Peyer's patch (tissue), 4 donors: Measurements from ENCODE around the gene ZNF521. TPM values are rescaled to one million over a fixed set of nuclear protein-coding genes. Genes with fewer than 3 reads are reported as not detected.

Experiments used
- DNase-seq, 3 donors: peaks; one replicate each; pipeline ENCODE4 v3.0.0-alpha.2; 2017 to 2019
- H3K27ac ChIP-seq, 4 donors: fragments of 200-600 bp; sonication (generic); one replicate each; pipeline ENCODE4 v1.5.1; 2016 to 2019
- H3K27me3 ChIP-seq, 2 donors: fragments of 200-600 bp; sonication (generic); one replicate each; pipeline ENCODE4 v1.5.1; 2019
- H3K36me3 ChIP-seq, 3 donors: fragments of 200-600 bp; sonication (generic); one replicate each; pipeline ENCODE4 v1.5.1; 2016 to 2019
- H3K4me1 ChIP-seq, 4 donors: fragments of 200-600 bp; sonication (generic); one replicate each; pipeline ENCODE4 v1.5.1; 2016 to 2019
- H3K4me3 ChIP-seq, 4 donors: fragments of 200-600 bp; sonication (generic); 1 replicate in 3 of 4; 2 replicates in 1 of 4; pipeline ENCODE4 v1.5.1; 2016 to 2019; ENCODE audit warnings: mild to moderate bottlenecking in 1 of 4
- H3K9me3 ChIP-seq, 4 donors: fragments of 200-600 bp; sonication (generic); one replicate each; pipeline ENCODE4 v1.5.1; 2016 to 2019; ENCODE audit warnings: mild to moderate bottlenecking in 1 of 4
- POLR2A ChIP-seq, 2 donors: fragments of 450-650 bp; IDR thresholded peaks; one replicate each; pipeline ENCODE4 v1.5.1; 2017; ENCODE audit warnings: antibody characterized with exemption in 2 of 2, mild to moderate bottlenecking in 2 of 2, moderate library complexity in 2 of 2
- total RNA-seq, 4 donors: library from RNA; depleted of rRNA; stranded (reverse); fragments of >200 nt; gene quantifications; one replicate each; pipeline ENCODE4 v1.1.0, GENCODE V29; 2016
- TF ChIP-seq, protein P1 (sequence below), 6 experiments: fragments of 450-650 bp in 4 of 6; fragments of 200-600 bp in 2 of 6; sonication (generic) in 1 of 6; IDR thresholded peaks; one replicate each; pipeline ENCODE4 v1.5.1; 2017 to 2019; ENCODE audit warnings: antibody characterized with exemption in 6 of 6, mild to moderate bottlenecking in 3 of 6, moderate library complexity in 1 of 6

ZNF521 gene
- total RNA-seq, 4 donors from 2014 or later: 4.2 to 25.6 (median 8.6) TPM

DNA sequence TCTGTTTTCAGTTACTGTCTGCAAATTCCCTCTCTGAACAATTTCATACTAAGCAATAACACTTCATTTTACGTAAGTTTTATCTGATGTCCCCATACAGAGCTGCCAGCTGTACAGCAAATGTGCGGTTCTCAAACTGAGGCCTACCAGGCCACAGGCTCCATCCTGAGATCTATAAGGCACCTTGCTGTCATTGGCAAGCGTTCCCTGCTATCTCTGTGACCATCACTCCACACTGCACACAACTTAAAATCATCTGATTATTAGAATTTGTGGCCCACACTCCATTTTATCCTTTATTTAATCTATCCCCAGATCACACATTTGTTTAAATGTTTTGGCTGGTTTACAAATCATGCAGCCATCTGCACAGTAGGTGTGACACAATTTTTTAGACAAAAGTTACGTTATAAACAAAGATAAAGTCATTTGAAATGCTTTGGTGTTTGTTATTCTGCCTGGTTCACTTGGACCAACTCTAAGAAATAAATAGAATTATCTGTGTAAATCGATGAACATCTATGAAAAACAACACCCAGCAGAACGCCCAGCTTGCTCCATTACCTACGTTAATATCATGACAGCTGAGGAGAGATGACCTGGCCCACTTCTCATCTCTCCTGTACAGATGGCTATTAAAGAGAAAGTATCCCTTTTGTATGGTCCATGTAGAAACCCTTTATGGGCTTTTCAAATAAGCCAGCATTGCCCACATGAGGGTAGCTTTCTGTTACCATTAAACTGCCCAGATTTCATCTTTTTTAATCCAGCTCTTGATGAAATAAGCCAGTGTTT, 162.4 kb downstream of the ZNF521 start:
- Histone ChIP-seq H3K27me3 (no peaks in the 10 kb centered on the region), H3K9me3 (no peaks in the 10 kb centered on the region), H3K27ac (no peak overlapping the region), H3K36me3 (no peaks in the 10 kb centered on the region), H3K4me3 (no peak overlapping the region), H3K4me1 (no peaks in the 10 kb centered on the region)
- DNase-seq: no peak
- no peak for TF ChIP-seq POLR2A (IDR thresholded peaks at IDR 0.05)
- TF ChIP-seq, protein P1, sequence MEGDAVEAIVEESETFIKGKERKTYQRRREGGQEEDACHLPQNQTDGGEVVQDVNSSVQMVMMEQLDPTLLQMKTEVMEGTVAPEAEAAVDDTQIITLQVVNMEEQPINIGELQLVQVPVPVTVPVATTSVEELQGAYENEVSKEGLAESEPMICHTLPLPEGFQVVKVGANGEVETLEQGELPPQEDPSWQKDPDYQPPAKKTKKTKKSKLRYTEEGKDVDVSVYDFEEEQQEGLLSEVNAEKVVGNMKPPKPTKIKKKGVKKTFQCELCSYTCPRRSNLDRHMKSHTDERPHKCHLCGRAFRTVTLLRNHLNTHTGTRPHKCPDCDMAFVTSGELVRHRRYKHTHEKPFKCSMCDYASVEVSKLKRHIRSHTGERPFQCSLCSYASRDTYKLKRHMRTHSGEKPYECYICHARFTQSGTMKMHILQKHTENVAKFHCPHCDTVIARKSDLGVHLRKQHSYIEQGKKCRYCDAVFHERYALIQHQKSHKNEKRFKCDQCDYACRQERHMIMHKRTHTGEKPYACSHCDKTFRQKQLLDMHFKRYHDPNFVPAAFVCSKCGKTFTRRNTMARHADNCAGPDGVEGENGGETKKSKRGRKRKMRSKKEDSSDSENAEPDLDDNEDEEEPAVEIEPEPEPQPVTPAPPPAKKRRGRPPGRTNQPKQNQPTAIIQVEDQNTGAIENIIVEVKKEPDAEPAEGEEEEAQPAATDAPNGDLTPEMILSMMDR (IDR thresholded peaks at IDR 0.05): no peak

DNA sequence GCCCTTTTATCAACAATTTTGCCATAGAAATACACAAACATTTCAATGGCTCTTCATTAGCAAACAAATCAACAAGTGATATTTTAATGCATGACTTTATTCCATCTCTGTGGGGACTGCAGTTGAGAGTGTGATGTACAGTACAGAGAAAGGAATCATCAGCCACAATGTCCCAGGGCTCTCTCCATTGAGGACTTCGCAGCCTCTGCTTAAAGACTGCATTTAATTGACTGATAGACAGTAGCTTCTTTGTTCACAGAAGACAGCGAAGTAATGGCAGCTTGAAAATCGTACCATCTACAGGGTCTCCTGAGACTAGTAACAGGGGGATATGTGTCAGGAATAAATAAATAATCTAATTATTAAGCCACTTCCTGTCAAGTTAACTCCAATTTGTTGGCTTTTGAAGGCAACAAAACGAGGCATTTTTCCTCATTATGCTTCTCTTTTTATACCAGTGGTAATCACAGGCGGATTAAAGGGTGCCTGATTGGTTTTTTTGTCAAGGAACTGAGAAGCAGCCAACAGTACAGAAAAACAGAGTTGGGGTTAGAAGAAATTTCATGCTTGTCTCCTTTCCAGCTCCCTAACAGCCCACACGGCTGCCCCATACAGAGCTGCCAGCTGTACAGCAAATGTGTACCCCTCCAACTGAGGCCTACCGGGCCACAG, 164.3 kb downstream of the ZNF521 start:
- no peak overlapping the region for H3K4me3 ChIP-seq
- H3K27ac ChIP-seq: no peak overlapping the region
- no peaks in the 10 kb centered on the region for H3K4me1 ChIP-seq
- H3K27me3 ChIP-seq: no peaks in the 10 kb centered on the region
- no peak for DNase-seq
- H3K9me3 ChIP-seq: no peaks in the 10 kb centered on the region
- TF ChIP-seq POLR2A (IDR thresholded peaks at IDR 0.05): no peak
- TF ChIP-seq, protein P1 (IDR thresholded peaks at IDR 0.05): no peak
- no peaks in the 10 kb centered on the region for H3K36me3 ChIP-seq

DNA sequence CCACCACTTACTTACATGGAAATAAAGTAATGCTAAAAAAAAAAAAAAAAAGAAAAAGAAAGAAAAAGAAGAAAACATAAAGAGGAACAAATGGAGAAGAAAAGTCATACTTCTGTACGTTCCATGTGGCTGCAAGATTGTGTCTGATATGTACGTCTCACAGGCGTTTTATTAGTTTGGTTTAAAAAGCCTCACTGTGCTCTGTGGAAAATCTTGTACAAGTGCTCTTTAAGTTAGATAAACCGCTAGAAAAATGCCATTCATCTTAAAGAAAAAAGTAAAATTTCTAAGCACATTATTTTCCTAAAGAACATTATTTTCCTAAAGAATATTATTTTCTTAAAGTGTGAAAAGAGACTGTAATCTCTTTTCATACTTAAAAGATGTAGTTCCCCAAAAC, 165.1 kb downstream of the ZNF521 start:
- H3K36me3 ChIP-seq: no peaks in the 10 kb centered on the region
- H3K27me3 ChIP-seq: no peaks in the 10 kb centered on the region
- no peaks in the 10 kb centered on the region for H3K9me3 ChIP-seq
- no peaks in the 10 kb centered on the region for H3K4me1 ChIP-seq
- no peak for TF ChIP-seq POLR2A (IDR thresholded peaks at IDR 0.05)
- TF ChIP-seq, protein P1 (IDR thresholded peaks at IDR 0.05): no peak
- DNase-seq: no peak
- H3K4me3 ChIP-seq: no peak overlapping the region
- H3K27ac ChIP-seq: no peak overlapping the region

DNA sequence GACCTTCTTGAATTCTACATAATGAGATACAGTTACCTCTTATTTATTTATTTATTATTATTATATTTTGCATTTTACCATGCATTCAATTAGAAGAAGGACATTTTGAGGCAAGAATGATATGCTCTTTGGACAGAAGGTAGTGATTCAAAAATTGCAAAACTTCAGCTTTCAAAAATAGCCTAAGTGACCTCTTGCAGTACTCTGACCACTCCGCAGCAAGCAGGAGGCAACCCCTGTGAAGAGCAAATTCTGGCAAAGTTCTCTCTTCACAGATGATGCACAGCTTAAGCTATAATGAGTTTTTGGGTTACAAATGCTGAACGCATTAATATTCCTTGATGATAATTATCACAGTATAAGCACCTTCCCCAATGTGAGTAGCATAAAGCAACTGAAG, 170.0 kb downstream of the ZNF521 start:
- DNase-seq: no peak
- no peak overlapping the region for H3K27ac ChIP-seq
- no peak for TF ChIP-seq POLR2A (IDR thresholded peaks at IDR 0.05)
- TF ChIP-seq, protein P1 (IDR thresholded peaks at IDR 0.05): no peak
- no peaks in the 10 kb centered on the region for H3K9me3 ChIP-seq
- H3K4me1 ChIP-seq: no peaks in the 10 kb centered on the region
- no peaks in the 10 kb centered on the region for H3K36me3 ChIP-seq
- no peak overlapping the region for H3K4me3 ChIP-seq
- no peaks in the 10 kb centered on the region for H3K27me3 ChIP-seq

DNA sequence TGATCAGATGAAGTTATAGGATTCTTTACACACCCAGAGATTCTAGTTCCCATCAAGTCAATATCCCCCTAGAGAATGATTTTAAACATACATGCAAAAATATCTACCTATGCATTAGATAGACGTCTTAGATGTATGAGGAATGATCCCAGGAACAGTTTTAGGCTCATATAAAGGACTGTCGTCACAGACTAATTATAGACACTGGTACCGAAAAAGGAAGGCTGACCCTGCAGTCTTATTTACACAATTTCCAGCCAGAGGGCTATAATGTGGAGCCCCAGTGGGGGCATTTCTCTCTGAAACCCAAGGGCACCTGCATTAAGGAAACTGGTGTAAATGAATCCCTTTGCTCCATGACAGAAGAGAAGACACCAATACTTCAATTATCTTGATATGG, 170.4 kb downstream of the ZNF521 start:
- no peaks in the 10 kb centered on the region for H3K4me1 ChIP-seq
- no peak overlapping the region for H3K4me3 ChIP-seq
- TF ChIP-seq POLR2A (IDR thresholded peaks at IDR 0.05): no peak
- TF ChIP-seq, protein P1 (IDR thresholded peaks at IDR 0.05): no peak

More for the DNA sequence above, 170.4 kb downstream of the ZNF521 start:
- Histone ChIP-seq H3K9me3 (no peaks in the 10 kb centered on the region), H3K36me3 (no peaks in the 10 kb centered on the region), H3K27me3 (no peaks in the 10 kb centered on the region), H3K27ac (no peak overlapping the region)
- DNase-seq: no peak
